HCT116 (cell line): Measurements from ENCODE around the gene KCTD14. TPM values are rescaled to one million over a fixed set of nuclear protein-coding genes. Genes with fewer than 3 reads are reported as not detected.

Experiments
- total RNA-seq: library from RNA; stranded (reverse); gene quantifications from one replicate; pipeline ENCODE4 v1.2.1, GENCODE V29; 2021; ENCODE audit not compliant: unreplicated experiment

KCTD14 gene
- total RNA-seq, 1 experiment from 2014 or later: 15.2 TPM

Other genes with a start within 250 kb of the KCTD14 start
- 43.1 TPM for gene RSF1, start 202.6 kb downstream of the KCTD14 start, total RNA-seq
- 11.2 TPM for gene AAMDC, start 202.1 kb downstream of the KCTD14 start, total RNA-seq
- gene INTS4, start 28.6 kb downstream of the KCTD14 start, total RNA-seq: 41.0 TPM
- gene THRSP, start 40.6 kb upstream of the KCTD14 start, total RNA-seq: not detected
- gene NDUFC2, start 56.6 kb upstream of the KCTD14 start, total RNA-seq: 225 TPM
- 50.1 TPM for gene ALG8, start 116.3 kb upstream of the KCTD14 start, total RNA-seq
- 3.0 TPM for gene KCTD21, start 165.3 kb upstream of the KCTD14 start, total RNA-seq
- gene USP35, start 165.6 kb upstream of the KCTD14 start, total RNA-seq: 6.0 TPM